GM12891 (cell line): ENCODE results near the gene CYP2S1.

Experiments used
- PAX5 ChIP-seq: IDR thresholded peaks from 2 replicates; pipeline ENCODE4 v1.6.1; 2011; ENCODE audit warnings: low read length, moderate library complexity, mild to moderate bottlenecking; ENCODE audit not compliant: insufficient read depth, severe bottlenecking
- POLR2A ChIP-seq: IDR thresholded peaks from 2 replicates; pipeline ENCODE4 v1.6.1; 2011; ENCODE audit warnings: low read depth, low read length, control low read depth
- POLR2AphosphoS5 ChIP-seq: IDR thresholded peaks from 2 replicates; pipeline ENCODE4 v1.6.1; 2011; ENCODE audit warnings: low read depth, low read length, control low read depth
- POU2F2 ChIP-seq: IDR thresholded peaks from 2 replicates; pipeline ENCODE4 v1.6.1; 2011; ENCODE audit warnings: low read depth, mild to moderate bottlenecking, control low read depth, low read length, moderate library complexity
- SPI1 ChIP-seq: IDR thresholded peaks from 2 replicates; pipeline ENCODE4 v1.6.1; 2011; ENCODE audit warnings: low read depth, low read length, control low read depth
- TAF1 ChIP-seq: IDR thresholded peaks from 2 replicates; pipeline ENCODE4 v1.6.1; 2011; ENCODE audit warnings: low read depth, low read length, control low read depth

GRCh38 chr19:41226053-41226873, 33.2 kb downstream of the CYP2S1 start:
- TF ChIP-seq SPI1 (no peak), POLR2A (no peak), POLR2AphosphoS5 (no peak), POU2F2 (no peak), TAF1 (no peak), PAX5 (no peak)
